ENCODE results near the gene LRRC39. TPM values are rescaled to one million over a fixed set of nuclear protein-coding genes. Genes with fewer than 3 reads are reported as not detected.

Gene LRRC39
- total and polyA plus RNA-seq, 7 donors = 27.7 to 227 (median 92.5) TPM

DNA sequence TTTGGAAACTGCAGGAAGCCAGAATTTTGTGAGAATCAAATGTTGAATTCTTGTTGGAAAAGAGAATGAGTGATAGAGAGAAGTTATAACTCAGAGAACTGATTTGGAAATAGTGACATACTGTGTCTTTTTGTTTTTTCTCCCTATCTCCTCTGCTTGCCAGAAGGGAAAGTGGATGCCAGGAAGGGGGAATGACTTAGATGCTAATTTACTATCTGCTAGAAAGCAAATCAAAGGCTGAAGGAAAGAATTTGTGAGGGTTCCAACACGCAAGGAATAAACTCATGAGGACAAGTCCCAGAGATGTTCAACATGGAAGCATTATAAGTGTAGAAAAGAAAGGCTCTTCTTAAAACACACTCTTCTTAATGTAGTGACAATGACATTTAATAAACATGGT lies 20.5 kb upstream of the LRRC39 start:
- H3K27ac ChIP-seq = no peak overlapping the region
- intact Hi-C loops (cut with DNase I) = no loop called here
- ATAC-seq (no peak), DNase-seq (no peak)
- no peaks in the 10 kb centered on the region for H3K27me3 ChIP-seq (ENCODE audit: insufficient read depth in 3 of 3, low read length in 2 of 3)
- TF ChIP-seq, protein P1, sequence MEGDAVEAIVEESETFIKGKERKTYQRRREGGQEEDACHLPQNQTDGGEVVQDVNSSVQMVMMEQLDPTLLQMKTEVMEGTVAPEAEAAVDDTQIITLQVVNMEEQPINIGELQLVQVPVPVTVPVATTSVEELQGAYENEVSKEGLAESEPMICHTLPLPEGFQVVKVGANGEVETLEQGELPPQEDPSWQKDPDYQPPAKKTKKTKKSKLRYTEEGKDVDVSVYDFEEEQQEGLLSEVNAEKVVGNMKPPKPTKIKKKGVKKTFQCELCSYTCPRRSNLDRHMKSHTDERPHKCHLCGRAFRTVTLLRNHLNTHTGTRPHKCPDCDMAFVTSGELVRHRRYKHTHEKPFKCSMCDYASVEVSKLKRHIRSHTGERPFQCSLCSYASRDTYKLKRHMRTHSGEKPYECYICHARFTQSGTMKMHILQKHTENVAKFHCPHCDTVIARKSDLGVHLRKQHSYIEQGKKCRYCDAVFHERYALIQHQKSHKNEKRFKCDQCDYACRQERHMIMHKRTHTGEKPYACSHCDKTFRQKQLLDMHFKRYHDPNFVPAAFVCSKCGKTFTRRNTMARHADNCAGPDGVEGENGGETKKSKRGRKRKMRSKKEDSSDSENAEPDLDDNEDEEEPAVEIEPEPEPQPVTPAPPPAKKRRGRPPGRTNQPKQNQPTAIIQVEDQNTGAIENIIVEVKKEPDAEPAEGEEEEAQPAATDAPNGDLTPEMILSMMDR (IDR thresholded peaks at IDR 0.05) = no peak
- H3K4me3 ChIP-seq = no peak overlapping the region
- peaks cover 0 to 53% of the 10 kb centered on the region in 2 donors for H3K36me3 ChIP-seq (ENCODE audit: insufficient read depth in 1 of 2, low read depth in 1 of 2)
- H3K4me1 ChIP-seq = no peaks in the 10 kb centered on the region
- 97 to 100% (median 97%) methylated on average over 1 of the region's 1 CpG for WGBS, 3 donors
- no peaks in the 10 kb centered on the region for H3K9me3 ChIP-seq

DNA sequence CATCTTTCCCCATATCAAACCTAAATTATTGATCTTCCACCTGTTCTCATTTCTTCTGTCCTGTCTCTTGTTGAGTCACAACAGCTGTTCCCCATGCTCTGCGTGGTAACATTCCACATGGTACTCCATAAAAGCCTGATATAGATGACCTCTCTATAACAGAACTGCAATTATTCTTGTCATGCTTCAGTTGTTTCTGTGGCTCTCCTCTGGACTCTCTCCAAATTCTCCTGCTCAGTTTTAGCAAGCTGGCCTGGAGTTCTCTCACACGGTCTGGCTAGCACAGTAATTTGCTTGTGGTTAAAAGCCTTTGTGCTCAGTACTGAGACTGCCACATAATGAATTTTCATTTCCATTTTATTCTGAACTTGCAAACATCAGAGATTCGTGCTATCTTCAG lies 10.6 kb upstream of the LRRC39 start:
- peak; percentile 92 to 95 (median 94) for ATAC-seq
- WGBS, 3 donors = 14 to 27% (median 24%) methylated on average over 3 of the region's 3 CpGs
- Histone ChIP-seq H3K9me3 (no peaks in the 10 kb centered on the region), H3K36me3 (ENCODE audit: insufficient read depth in 1 of 2, low read depth in 1 of 2) (no peaks in the 10 kb centered on the region), H3K27ac (peak overlapping the region; percentile 98), H3K4me3 (peak overlapping the region; percentile 51), H3K27me3 (ENCODE audit: insufficient read depth in 3 of 3, low read length in 2 of 3) (no peaks in the 10 kb centered on the region), H3K4me1 (peaks cover 25% of the 10 kb centered on the region)
- intact Hi-C loops (cut with DNase I) = loop anchor here in 1 of 2 donors (5.0 kb wide), 1 partner anchor 164 kb away; the partner anchor contains the start of gene CDC14A
- no peak for DNase-seq
- TF ChIP-seq, protein P1 (IDR thresholded peaks at IDR 0.05) = no peak

- TF ChIP-seq, protein P1 (IDR thresholded peaks at IDR 0.05) = no peak
- peak; percentile 71 to 87 (median 80) for ATAC-seq
- Histone ChIP-seq H3K9me3 (no peaks in the 10 kb centered on the region), H3K36me3 (ENCODE audit: insufficient read depth in 1 of 2, low read depth in 1 of 2) (no peaks in the 10 kb centered on the region), H3K27me3 (ENCODE audit: insufficient read depth in 3 of 3, low read length in 2 of 3) (no peaks in the 10 kb centered on the region), H3K4me3 (peak overlapping the region; percentile 51), H3K4me1 (peaks cover 25% of the 10 kb centered on the region), H3K27ac (peak overlapping the region; percentile 98)
- 23 to 31% (median 25%) methylated on average over 3 of the region's 3 CpGs for WGBS, 3 donors
- intact Hi-C loops (cut with DNase I) = loop anchor here in 1 of 2 donors (5.0 kb wide), 1 partner anchor 164 kb away; the partner anchor contains the start of gene CDC14A
- DNase-seq = peak; percentile 68 to 72
These were observed 9.9 kb upstream of the LRRC39 start for GRCh38 chr1:100187912-100188311.

GRCh38 chr1:100184536-100184935 lies 6.5 kb upstream of the LRRC39 start:
- H3K27ac ChIP-seq = no peak overlapping the region
- no peaks in the 10 kb centered on the region for H3K27me3 ChIP-seq (ENCODE audit: insufficient read depth in 3 of 3, low read length in 2 of 3)
- TF ChIP-seq, protein P1 (IDR thresholded peaks at IDR 0.05) = no peak
- H3K9me3 ChIP-seq = no peaks in the 10 kb centered on the region
- no peaks in the 10 kb centered on the region for H3K36me3 ChIP-seq (ENCODE audit: insufficient read depth in 1 of 2, low read depth in 1 of 2)
- H3K4me3 ChIP-seq = no peak overlapping the region
- intact Hi-C loops (cut with DNase I) = no loop called here
- ATAC-seq (no peak), DNase-seq (no peak)
- H3K4me1 ChIP-seq = peaks cover 18% of the 10 kb centered on the region
- 15 to 32% (median 26%) methylated on average over 1 of the region's 1 CpG for WGBS, 3 donors

DNA sequence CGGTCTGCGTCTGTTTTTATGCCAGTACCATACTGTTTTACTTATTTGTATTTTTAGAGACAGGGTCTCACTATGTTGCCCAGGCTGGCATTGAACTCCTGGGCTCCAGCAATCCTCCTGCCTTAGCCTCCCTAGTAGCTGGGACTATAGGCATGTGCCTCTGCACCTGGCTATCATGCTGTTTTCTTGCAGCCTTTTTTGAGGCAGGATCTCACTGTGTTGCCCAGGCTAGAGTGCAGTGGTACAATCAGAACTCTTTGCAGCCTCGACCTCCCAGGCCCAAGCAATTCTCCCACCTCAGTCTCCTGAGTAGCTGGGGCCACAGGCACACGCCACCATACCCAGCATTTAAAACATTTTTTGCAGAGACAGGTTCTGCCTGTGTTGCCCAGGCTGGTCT lies 5.3 kb upstream of the LRRC39 start:
- no peak for ATAC-seq
- no peaks in the 10 kb centered on the region for H3K27me3 ChIP-seq (ENCODE audit: insufficient read depth in 3 of 3, low read length in 2 of 3)
- H3K27ac ChIP-seq = no peak overlapping the region
- no peaks in the 10 kb centered on the region for H3K9me3 ChIP-seq
- intact Hi-C loops (cut with DNase I) = no loop called here
- TF ChIP-seq, protein P1 (IDR thresholded peaks at IDR 0.05) = no peak
- H3K4me3 ChIP-seq = no peak overlapping the region
- peaks cover 16% of the 10 kb centered on the region for H3K4me1 ChIP-seq
- 94 to 98% (median 97%) methylated on average over 4 of the region's 4 CpGs for WGBS, 3 donors
- H3K36me3 ChIP-seq (ENCODE audit: insufficient read depth in 1 of 2, low read depth in 1 of 2) = no peaks in the 10 kb centered on the region
- no peak for DNase-seq

Data from psoas muscle (tissue), 8 donors.